Ishikawa (cell line): ENCODE data around the gene GRIN2A.

Source experiments
- CEBPB ChIP-seq: IDR thresholded peaks from 2 replicates; pipeline ENCODE4 v1.6.1; 2012
- EGR1 ChIP-seq: IDR thresholded peaks from 2 replicates; pipeline ENCODE4 v1.6.1; 2012
- EP300 ChIP-seq: IDR thresholded peaks from 2 replicates; pipeline ENCODE4 v1.6.1; 2012; ENCODE audit warnings: borderline replicate concordance
- MAX ChIP-seq: IDR thresholded peaks from 2 replicates; pipeline ENCODE4 v1.6.1; 2012
- NFIC ChIP-seq: IDR thresholded peaks from 2 replicates; pipeline ENCODE4 v1.6.1; 2012
- RAD21 ChIP-seq: IDR thresholded peaks from 2 replicates; pipeline ENCODE4 v1.6.1; 2012; ENCODE audit warnings: low read depth
- TAF1 ChIP-seq: IDR thresholded peaks from 2 replicates; pipeline ENCODE4 v1.6.1; 2012; ENCODE audit warnings: low read depth, mild to moderate bottlenecking
- TEAD4 ChIP-seq: IDR thresholded peaks from 2 replicates; pipeline ENCODE4 v1.6.1; 2012
- USF1 ChIP-seq: IDR thresholded peaks from 2 replicates; pipeline ENCODE4 v1.6.1; 2012
- TF ChIP-seq, protein P1 (sequence below): IDR thresholded peaks from 2 replicates; pipeline ENCODE4 v1.6.1; 2012; ENCODE audit warnings: low read depth, mild to moderate bottlenecking

GRCh38 chr16:9992441-9992840 is 189.8 kb downstream of the GRIN2A start:
- TF ChIP-seq RAD21, result no peak
- no peak for TF ChIP-seq MAX
- no peak for TF ChIP-seq EGR1
- TF ChIP-seq, protein P1, sequence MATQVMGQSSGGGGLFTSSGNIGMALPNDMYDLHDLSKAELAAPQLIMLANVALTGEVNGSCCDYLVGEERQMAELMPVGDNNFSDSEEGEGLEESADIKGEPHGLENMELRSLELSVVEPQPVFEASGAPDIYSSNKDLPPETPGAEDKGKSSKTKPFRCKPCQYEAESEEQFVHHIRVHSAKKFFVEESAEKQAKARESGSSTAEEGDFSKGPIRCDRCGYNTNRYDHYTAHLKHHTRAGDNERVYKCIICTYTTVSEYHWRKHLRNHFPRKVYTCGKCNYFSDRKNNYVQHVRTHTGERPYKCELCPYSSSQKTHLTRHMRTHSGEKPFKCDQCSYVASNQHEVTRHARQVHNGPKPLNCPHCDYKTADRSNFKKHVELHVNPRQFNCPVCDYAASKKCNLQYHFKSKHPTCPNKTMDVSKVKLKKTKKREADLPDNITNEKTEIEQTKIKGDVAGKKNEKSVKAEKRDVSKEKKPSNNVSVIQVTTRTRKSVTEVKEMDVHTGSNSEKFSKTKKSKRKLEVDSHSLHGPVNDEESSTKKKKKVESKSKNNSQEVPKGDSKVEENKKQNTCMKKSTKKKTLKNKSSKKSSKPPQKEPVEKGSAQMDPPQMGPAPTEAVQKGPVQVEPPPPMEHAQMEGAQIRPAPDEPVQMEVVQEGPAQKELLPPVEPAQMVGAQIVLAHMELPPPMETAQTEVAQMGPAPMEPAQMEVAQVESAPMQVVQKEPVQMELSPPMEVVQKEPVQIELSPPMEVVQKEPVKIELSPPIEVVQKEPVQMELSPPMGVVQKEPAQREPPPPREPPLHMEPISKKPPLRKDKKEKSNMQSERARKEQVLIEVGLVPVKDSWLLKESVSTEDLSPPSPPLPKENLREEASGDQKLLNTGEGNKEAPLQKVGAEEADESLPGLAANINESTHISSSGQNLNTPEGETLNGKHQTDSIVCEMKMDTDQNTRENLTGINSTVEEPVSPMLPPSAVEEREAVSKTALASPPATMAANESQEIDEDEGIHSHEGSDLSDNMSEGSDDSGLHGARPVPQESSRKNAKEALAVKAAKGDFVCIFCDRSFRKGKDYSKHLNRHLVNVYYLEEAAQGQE, result no peak
- TF ChIP-seq USF1, result no peak
- TF ChIP-seq TEAD4, result no peak
- TF ChIP-seq CEBPB, result no peak
- TF ChIP-seq EP300, result no peak
- no peak for TF ChIP-seq TAF1
- no peak for TF ChIP-seq NFIC
